GM19395 (cell line): Measurements from ENCODE around the gene ATG4A.

ENCODE experiments used
- ATAC-seq: cut with Tn5 transposase; IDR thresholded peaks from one replicate; pipeline ENCODE4 v1.9.1; 2021; ENCODE audit warnings: mild to moderate bottlenecking, moderate library complexity; ENCODE audit not compliant: unreplicated experiment

ATG4A gene

GRCh38 chrX:108167211-108167872 lies 75.8 kb downstream of the ATG4A start:
- ATAC-seq, result no peak

- ATAC-seq, result no peak
Observed at GRCh38 chrX:108168961-108169740, 77.6 kb downstream of the ATG4A start.

GRCh38 chrX:108169768-108170167 lies 78.2 kb downstream of the ATG4A start:
- no peak for ATAC-seq

GRCh38 chrX:108171671-108172070 lies 80.1 kb downstream of the ATG4A start:
- ATAC-seq, result no peak

GRCh38 chrX:108173874-108174273 lies 82.3 kb downstream of the ATG4A start:
- no peak for ATAC-seq

DNA sequence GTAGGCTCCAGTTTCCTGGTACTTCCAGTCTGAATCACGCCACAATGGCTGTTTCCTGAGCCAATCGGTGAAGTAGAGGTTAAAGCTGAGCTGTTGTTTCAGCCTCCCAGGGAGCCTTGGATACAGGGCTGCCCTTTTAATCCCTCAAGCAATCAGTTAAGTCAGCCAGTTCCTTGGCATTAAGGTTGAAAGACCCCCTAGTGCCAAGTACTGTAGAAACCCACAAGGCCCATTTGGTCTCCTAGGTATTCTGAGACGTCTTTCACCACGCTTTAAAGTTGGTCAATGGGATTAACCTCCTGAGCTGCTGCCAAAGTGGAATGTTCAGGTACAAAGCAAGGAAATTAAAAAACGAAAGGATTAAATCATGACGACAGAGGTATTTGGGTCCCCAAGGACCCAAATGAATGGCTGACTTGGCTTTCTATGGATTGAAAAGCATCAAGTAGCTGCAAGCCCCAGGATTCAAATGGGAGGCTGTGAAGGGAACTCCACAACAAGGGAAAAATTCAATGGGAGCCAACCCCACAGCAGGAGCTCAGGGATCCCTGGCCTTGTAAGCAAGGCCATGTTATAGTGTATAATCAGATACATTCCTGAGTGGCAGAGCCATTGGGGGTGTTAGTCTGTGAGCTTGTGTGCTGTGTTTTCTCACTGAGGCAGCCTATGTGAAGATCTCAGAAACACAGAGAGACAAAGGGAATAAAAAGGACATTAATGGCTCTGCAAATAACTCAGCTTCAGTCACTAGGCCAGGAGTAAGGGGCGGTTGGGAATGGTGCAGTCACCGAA lies 86.0 kb downstream of the ATG4A start:
- no peak for ATAC-seq

DNA sequence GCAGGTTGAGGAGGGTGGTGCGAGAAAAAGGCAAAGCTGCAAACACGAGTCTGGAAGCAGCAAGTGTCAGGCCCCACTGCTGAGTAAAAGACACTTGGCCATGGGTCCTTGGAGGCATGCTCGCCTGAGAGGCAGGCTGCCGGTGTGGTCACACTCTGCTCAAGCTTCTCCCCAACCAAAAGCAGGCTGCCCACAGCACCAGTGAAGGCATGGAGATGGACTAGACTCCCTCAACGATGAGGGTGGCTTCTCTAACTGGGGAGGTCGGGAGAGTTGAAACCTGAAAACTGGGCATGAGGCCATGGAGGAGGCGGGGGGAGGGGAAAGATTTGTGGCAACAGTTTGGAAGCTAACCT lies 86.5 kb downstream of the ATG4A start:
- ATAC-seq, result no peak

- ATAC-seq, result no peak
Observed at GRCh38 chrX:108186811-108187210, 95.2 kb downstream of the ATG4A start.

- ATAC-seq, result no peak
Observed at GRCh38 chrX:108198420-108198819, 106.8 kb downstream of the ATG4A start.

DNA sequence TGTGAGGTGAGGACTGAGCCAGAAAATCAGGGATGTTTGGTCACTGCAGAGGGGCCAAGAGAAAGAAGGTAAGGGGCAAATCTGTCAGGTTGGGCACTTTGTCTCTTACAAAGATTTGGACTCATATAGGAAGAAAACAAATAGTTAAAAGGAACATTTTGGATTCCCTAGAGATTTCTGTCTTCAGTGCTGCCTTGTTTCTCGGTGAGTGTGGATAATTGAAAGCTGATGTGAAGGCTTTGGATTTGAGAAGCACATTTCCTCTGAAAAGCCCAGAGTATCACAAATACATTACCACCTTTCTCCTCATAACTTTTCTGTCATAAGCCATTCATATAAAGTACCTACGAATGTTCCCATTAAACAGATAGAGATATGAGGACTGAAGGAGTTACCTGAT lies 107.5 kb downstream of the ATG4A start:
- no peak for ATAC-seq

GRCh38 chrX:108199691-108200090 lies 108.1 kb downstream of the ATG4A start:
- ATAC-seq, result peak; percentile 73

DNA sequence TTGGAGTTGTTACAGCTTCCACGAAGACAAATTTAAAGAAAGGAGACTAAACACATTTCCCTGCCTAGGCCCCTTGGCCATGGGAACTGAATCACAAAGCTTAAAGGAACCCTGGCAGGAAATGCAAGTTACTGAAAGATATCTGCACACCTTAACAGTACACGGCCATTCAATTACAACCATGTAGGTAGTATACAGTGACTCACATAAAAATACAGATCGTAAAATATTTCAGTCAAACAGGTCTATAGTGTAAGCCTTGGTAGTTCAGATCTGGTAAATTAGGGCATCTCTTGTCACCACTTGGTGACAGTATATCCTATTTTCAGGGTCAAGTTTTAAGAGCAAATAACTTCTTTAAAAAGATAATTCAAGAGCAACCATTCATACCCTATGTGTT lies 112.0 kb downstream of the ATG4A start:
- ATAC-seq, result no peak
